Measurements from ENCODE around the gene CCR9.

GRCh38 chr3:45864760-45865519 is 21.4 kb upstream of the CCR9 start:
- no peak for TF ChIP-seq USF2 (IDR thresholded peaks at IDR 0.05; ENCODE audit: borderline replicate concordance, low read depth, low read length)
- no peak for TF ChIP-seq CTCF (IDR thresholded peaks at IDR 0.05 in 2 of 3, conservative IDR thresholded peaks at IDR 0.05 in 1 of 3; ENCODE audit: control insufficient read depth in 2 of 3, extremely low read depth in 1 of 3, insufficient read depth in 1 of 3, low read depth in 3 of 3, low read length in 3 of 3)
- TF ChIP-seq MEF2A (IDR thresholded peaks at IDR 0.05; ENCODE audit: insufficient read depth, low read depth, low read length), result peak; percentile 97
- TF ChIP-seq ESRRA (IDR thresholded peaks at IDR 0.05; ENCODE audit: low read length), result no peak
- TF ChIP-seq ZZZ3 (IDR thresholded peaks at IDR 0.05; ENCODE audit: control insufficient read depth, insufficient read length, low read depth), result no peak
- TF ChIP-seq POLR2AphosphoS5 (IDR thresholded peaks at IDR 0.05; ENCODE audit: low read length), result 0 out of 2 replicates have a peak, but pooled peaks have one; percentile 19
- TF ChIP-seq HDGF (IDR thresholded peaks at IDR 0.05), result no peak; the same call in 1 of the 2 replicates
- TF ChIP-seq SUPT20H (IDR thresholded peaks at IDR 0.05; ENCODE audit: borderline replicate concordance, control insufficient read depth, low read depth, low read length), result no peak
- TF ChIP-seq MYC (IDR thresholded peaks at IDR 0.05; ENCODE audit: insufficient read depth, insufficient read length, insufficient replicate concordance, low read length, severe bottlenecking), result no peak
